VCaP (cell line): ENCODE results near the gene CNN3.
A peak's percentile ranks its signal among the peaks of the same experiment; 100 is the strongest.

ENCODE experiments used
- H3K27ac ChIP-seq: fragments of 450-650 bp; 2 replicates; pipeline ENCODE4 v1.5.1; 2017
- CTCF ChIP-seq: fragments of 450-650 bp; conservative IDR thresholded peaks from 2 replicates; pipeline ENCODE4 v1.5.1; 2017; ENCODE audit warnings: mild to moderate bottlenecking, moderate library complexity

The CNN3 gene

GRCh38 chr1:94949681-94950661, 23.1 kb upstream of the CNN3 start:
- TF ChIP-seq CTCF = no peak
- no peak overlapping the region for H3K27ac ChIP-seq

GRCh38 chr1:94947437-94947836, 20.5 kb upstream of the CNN3 start:
- no peak overlapping the region for H3K27ac ChIP-seq
- no peak for TF ChIP-seq CTCF

GRCh38 chr1:94946886-94947285, 20.0 kb upstream of the CNN3 start:
- no peak for TF ChIP-seq CTCF
- H3K27ac ChIP-seq = peak overlapping the region; percentile 38; the same call in 1 of the 2 replicates

- H3K27ac ChIP-seq = peak overlapping the region; percentile 38
- TF ChIP-seq CTCF = no peak
Observed at GRCh38 chr1:94942171-94943128, 15.5 kb upstream of the CNN3 start.

- peak overlapping the region; percentile 38 for H3K27ac ChIP-seq
Observed at GRCh38 chr1:94941480-94941879, 14.6 kb upstream of the CNN3 start.

GRCh38 chr1:94940738-94941137, 13.8 kb upstream of the CNN3 start:
- no peak for TF ChIP-seq CTCF
- H3K27ac ChIP-seq = no peak overlapping the region

GRCh38 chr1:94937820-94938219, 10.9 kb upstream of the CNN3 start:
- H3K27ac ChIP-seq = no peak overlapping the region
- no peak for TF ChIP-seq CTCF
